Chondrocyte (in vitro differentiated cells): ENCODE results near the gene SLC43A2. TPM values are rescaled to one million over a fixed set of nuclear protein-coding genes. Genes with fewer than 3 reads are reported as not detected.
"Not testable (repeated sequence)": the region's sequence is repeated elsewhere in the genome, so short reads cannot be mapped to it uniquely, and the experiment has no call there.

Experiments used
- DNase-seq: peaks from one replicate; pipeline ENCODE4 v3.0.0; 2021; ENCODE audit warnings: mixed read lengths, low spot score
- H3K27ac Mint-ChIP-seq: one replicate; pipeline ENCODE4 v1.8.0; 2021; ENCODE audit warnings: mild to moderate bottlenecking, moderate library complexity, mixed read lengths; ENCODE audit not compliant: unreplicated experiment
- H3K27me3 Mint-ChIP-seq: 2 replicates; pipeline ENCODE4 v1.8.0; 2021; ENCODE audit warnings: low read depth, mixed read lengths
- H3K36me3 Mint-ChIP-seq: 2 replicates; pipeline ENCODE4 v1.8.0; 2021; ENCODE audit warnings: low read depth, mixed read lengths
- H3K4me1 Mint-ChIP-seq: 2 replicates; pipeline ENCODE4 v1.8.0; 2021; ENCODE audit warnings: low read depth, mild to moderate bottlenecking, mixed read lengths
- H3K4me3 Mint-ChIP-seq: one replicate; pipeline ENCODE4 v1.8.0; 2021; ENCODE audit warnings: mild to moderate bottlenecking, moderate library complexity, mixed read lengths; ENCODE audit not compliant: unreplicated experiment
- H3K9me3 Mint-ChIP-seq: 2 replicates; pipeline ENCODE4 v1.8.0; 2021; ENCODE audit warnings: low read depth, mixed read lengths
- total RNA-seq: library from RNA; stranded (reverse); gene quantifications from 3 replicates; pipeline ENCODE4 v1.2.1, GENCODE V29; 2021
- TF ChIP-seq, protein P1 (sequence below): fragments of 200-600 bp; sonication (generic); IDR thresholded peaks from 2 replicates; pipeline ENCODE4 v1.5.0; 2021; ENCODE audit warnings: antibody characterized with exemption, mild to moderate bottlenecking, moderate library complexity

SLC43A2 gene
- total RNA-seq, 1 donor from 2014 or later = 3.3 TPM

DNA sequence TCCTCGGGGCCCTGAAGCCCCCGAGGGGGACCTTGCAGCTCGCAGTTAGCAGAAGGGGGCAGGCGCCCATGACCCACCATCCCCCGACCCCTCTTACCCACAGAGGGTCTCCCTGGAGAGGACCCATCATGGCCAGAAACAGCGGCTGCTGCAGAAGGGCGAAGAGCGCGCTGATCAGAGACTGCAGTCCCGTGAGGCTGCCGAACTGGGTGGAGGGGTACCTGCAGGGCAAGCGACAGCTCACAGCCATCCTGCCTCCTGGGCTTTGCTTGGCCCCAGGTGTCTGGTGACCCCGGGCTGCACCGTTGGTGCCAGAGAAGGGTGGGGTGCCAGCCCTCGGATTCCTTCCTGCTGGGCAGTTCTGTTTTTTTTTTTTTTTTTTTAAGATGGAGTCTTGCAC is 52.1 kb downstream of the SLC43A2 start:
- Mint-ChIP-seq H3K9me3 (no peaks in the 10 kb centered on the region), H3K4me1 (peaks cover 12% of the 10 kb centered on the region), H3K27ac (no peak overlapping the region), H3K36me3 (no peaks in the 10 kb centered on the region), H3K4me3 (no peak overlapping the region), H3K27me3 (no peaks in the 10 kb centered on the region)
- no peak for DNase-seq
- TF ChIP-seq, protein P1, sequence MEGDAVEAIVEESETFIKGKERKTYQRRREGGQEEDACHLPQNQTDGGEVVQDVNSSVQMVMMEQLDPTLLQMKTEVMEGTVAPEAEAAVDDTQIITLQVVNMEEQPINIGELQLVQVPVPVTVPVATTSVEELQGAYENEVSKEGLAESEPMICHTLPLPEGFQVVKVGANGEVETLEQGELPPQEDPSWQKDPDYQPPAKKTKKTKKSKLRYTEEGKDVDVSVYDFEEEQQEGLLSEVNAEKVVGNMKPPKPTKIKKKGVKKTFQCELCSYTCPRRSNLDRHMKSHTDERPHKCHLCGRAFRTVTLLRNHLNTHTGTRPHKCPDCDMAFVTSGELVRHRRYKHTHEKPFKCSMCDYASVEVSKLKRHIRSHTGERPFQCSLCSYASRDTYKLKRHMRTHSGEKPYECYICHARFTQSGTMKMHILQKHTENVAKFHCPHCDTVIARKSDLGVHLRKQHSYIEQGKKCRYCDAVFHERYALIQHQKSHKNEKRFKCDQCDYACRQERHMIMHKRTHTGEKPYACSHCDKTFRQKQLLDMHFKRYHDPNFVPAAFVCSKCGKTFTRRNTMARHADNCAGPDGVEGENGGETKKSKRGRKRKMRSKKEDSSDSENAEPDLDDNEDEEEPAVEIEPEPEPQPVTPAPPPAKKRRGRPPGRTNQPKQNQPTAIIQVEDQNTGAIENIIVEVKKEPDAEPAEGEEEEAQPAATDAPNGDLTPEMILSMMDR = no peak

DNA sequence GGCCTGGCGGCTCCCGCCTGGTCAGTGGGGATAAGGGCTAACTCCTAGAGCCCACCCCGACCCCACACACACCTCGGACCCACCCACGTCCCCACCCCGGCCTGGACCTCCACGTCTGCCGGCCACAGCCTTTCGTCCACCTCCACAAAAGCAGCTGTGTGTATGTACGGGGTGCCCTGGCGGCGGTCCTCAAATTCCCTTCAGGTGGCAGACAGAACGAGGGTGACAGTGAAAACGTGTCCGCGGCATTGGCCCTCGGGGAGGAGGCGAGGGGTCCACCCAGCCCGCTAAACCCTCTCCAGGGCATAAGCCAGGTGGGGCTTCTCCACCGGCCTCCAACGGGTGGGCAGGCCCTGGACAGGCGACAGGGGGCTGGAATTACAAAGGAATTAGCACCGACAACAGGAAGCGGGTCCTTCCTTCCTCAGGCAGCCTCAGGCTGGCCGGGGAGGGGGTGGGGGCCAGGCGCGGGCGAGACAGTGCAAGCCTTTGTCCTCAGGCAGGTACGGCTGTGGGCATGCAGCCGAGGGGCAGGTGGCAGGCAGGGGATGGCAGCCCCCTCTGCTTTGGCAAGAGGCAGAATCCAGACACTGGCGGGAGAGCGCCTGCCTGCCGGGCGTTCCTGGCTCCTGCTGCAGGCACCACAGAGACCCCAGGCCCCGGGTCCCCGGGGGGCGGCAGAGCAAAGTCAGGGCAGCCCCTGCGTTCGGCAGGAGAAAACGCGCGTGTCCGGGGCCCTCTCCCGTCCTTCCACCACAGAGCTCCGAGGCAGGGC is 53.8 kb downstream of the SLC43A2 start:
- Mint-ChIP-seq H3K27me3 (no peaks in the 10 kb centered on the region), H3K36me3 (no peaks in the 10 kb centered on the region), H3K27ac (no peak overlapping the region), H3K4me1 (peaks cover 12% of the 10 kb centered on the region), H3K9me3 (no peaks in the 10 kb centered on the region), H3K4me3 (no peak overlapping the region)
- DNase-seq = no peak
- TF ChIP-seq, protein P1 = no peak

DNA sequence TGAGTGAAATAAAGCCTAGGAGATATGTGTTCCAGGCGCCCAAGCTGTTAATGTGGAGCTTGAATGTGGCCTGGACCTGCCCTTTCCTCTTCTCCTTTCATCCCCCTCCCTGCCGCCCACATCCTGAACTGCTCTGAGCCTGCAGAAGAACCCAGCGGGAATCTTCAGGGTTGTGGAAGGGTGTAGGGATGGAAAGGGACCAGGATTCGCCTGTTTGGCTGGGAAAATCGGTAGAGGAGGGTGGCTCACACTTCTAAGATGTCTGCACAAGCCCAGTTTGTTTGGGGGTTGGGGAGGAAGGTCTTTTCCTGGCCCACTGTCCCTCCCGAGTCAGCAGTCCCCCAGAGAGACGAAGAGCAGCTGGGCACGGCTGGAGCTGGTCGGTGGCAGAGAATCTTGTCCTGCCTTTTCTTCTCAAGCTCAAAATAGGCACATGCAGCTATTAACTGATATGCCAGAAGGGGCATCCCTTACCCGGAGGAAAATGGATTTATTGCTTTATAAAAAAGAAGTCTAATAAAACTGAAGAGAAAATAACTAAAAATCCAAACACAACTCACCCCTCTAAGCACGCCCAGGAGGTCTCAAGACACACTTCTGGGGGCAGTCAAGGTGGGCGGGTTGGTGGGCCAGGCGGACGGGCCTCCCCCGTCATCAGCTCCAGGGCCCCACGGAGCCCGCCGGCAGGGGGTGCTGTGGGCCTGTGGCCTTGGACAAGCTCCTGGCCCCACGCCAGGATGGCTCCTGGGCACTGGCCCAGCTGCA is 54.5 kb downstream of the SLC43A2 start:
- Mint-ChIP-seq H3K27me3 (no peaks in the 10 kb centered on the region), H3K9me3 (no peaks in the 10 kb centered on the region), H3K36me3 (no peaks in the 10 kb centered on the region), H3K4me1 (peaks cover 12% of the 10 kb centered on the region), H3K4me3 (no peak overlapping the region), H3K27ac (no peak overlapping the region)
- TF ChIP-seq, protein P1 = peak; percentile 98
- no peak for DNase-seq

DNA sequence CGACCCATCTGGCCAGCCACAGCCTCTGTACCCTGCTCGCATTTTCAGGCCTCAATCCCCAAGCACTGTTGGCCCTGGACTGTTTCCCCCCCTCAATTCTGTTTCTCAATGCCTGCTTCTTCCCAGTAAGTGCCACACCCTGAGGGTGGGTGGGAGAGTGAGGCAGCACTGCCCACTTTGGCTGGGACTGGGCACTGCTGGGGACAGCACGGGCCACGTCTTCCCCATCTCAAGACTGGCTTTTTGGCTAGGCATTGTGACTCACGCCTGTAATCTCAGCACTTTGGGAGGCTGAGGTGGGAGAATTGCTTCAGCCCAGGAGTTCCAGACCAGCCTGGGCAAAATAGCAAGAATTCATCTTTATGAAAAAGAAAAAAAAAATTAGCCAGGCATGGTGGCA is 56.0 kb downstream of the SLC43A2 start:
- not testable (repeated sequence) for H3K36me3 Mint-ChIP-seq, DNase-seq, H3K4me3 Mint-ChIP-seq, H3K27me3 Mint-ChIP-seq, H3K27ac Mint-ChIP-seq, H3K9me3 Mint-ChIP-seq
- peaks cover 11% of the 10 kb centered on the region for H3K4me1 Mint-ChIP-seq

DNA sequence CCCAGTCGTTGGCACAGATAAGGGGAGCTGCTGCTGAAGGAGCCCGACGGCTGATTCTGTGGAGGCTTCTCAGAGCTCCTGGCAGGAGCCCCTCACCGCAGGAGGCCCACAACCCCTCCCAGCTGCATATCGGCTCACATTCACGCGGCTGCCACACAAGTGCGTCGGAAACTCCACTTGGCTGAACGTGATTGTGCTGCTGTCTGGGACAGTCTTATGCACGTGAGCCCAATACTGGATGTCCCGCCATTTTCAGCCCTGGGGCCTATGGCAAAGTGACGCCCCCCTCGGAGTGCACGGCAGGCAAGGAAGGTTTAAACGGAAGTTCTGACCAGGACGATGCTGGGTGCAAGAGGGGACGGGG is 57.3 kb downstream of the SLC43A2 start:
- no peaks in the 10 kb centered on the region for H3K9me3 Mint-ChIP-seq
- H3K4me3 Mint-ChIP-seq = no peak overlapping the region
- H3K27me3 Mint-ChIP-seq = no peaks in the 10 kb centered on the region
- TF ChIP-seq, protein P1 = no peak
- H3K4me1 Mint-ChIP-seq = peaks cover 7% of the 10 kb centered on the region
- H3K27ac Mint-ChIP-seq = no peak overlapping the region
- no peaks in the 10 kb centered on the region for H3K36me3 Mint-ChIP-seq
- no peak for DNase-seq
